ENCODE measurements around the gene GGT6.

- no peak for TF ChIP-seq CTCF (IDR thresholded peaks at IDR 0.05)
- TF ChIP-seq POLR2A (IDR thresholded peaks at IDR 0.05; ENCODE audit: low read length) = no peak
- TF ChIP-seq CHD4 (IDR thresholded peaks at IDR 0.05; ENCODE audit: borderline replicate concordance) = no peak
- no peak for TF ChIP-seq SREBF2 (IDR thresholded peaks at IDR 0.05)
- TF ChIP-seq CEBPB (IDR thresholded peaks at IDR 0.05) = no peak
- no peak for TF ChIP-seq MAFK (IDR thresholded peaks at IDR 0.05; ENCODE audit: partially characterized antibody)
- no peak for TF ChIP-seq HOXB5 (CRISPR knock-in tag; IDR thresholded peaks at IDR 0.05)
- TF ChIP-seq MYC (IDR thresholded peaks at IDR 0.05; ENCODE audit: borderline replicate concordance, low read length) = no peak
- TF ChIP-seq REST (IDR thresholded peaks at IDR 0.05) = no peak
- TF ChIP-seq BHLHE40 (IDR thresholded peaks at IDR 0.05; ENCODE audit: low read depth, low read length) = no peak
Observed at GRCh38 chr17:4549781-4550533, 10.4 kb downstream of the GGT6 start.
